Astrocyte (in vitro differentiated cells and primary cell): ENCODE results near the gene P4HA1.

Source experiments
- CTCF ChIP-seq: IDR thresholded peaks from 2 replicates; pipeline ENCODE4 v1.5.1; 2011; ENCODE audit warnings: low read depth, mild to moderate bottlenecking, inconsistent platforms, low read length, moderate library complexity; ENCODE audit not compliant: insufficient read depth
- EZH2 ChIP-seq: IDR thresholded peaks from 2 replicates; pipeline ENCODE4 v1.6.1; 2012; ENCODE audit warnings: mild to moderate bottlenecking, low read length, inconsistent platforms; ENCODE audit not compliant: insufficient read depth

DNA sequence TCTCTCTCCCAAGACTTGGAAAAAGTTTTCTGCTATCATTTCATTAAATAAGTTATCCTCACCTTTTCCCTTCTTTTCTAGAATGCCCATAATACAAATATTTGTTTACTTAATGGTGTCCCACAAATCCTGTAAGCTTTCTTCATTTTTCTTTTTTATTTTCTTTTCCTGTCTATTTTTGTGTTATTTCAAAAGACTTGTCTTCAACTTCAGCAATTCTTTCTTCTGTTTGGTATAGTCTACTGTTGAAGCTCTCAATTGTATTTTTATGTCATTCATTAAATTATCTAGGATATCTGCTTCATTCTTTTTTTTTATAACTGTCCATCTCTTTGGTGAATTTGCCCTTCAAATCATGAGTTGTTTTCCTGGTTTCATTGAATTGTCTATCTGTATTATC lies 117.0 kb downstream of the P4HA1 start:
- no peak for TF ChIP-seq CTCF
- no peak for TF ChIP-seq EZH2
